ENCODE measurements around the gene ZNF710. TPM values are rescaled to one million over a fixed set of nuclear protein-coding genes. Genes with fewer than 3 reads are reported as not detected.

ZNF710 gene
- total and polyA plus RNA-seq, 9 of the 15 experiments (the other 6 are each of a cell fraction or from before 2014, with no cell fraction given): 0.56 to 14.2 (median 5.2) TPM

GRCh38 chr15:89998923-89999675 is 2.0 kb upstream of the ZNF710 start:
- DNase-seq (ENCODE audit: extremely low read depth in 1 of 4, low spot score in 3 of 4) (no peak), ATAC-seq (no peak), FAIRE-seq (no peak)
- in situ Hi-C loops (cut with MboI) (no loop called here), intact Hi-C loops (cut with micrococcal nuclease) (no loop called here)
- H3K27ac ChIP-seq (ENCODE audit: extremely low read depth, low read depth, low read length): no peak overlapping the region
- no peaks in the 10 kb centered on the region for H3K9me3 ChIP-seq (replicated peaks; ENCODE audit: control insufficient read depth, insufficient read depth, low read depth, low read length)
- H3K4me1 ChIP-seq (replicated peaks in 1 of 2; ENCODE audit: control insufficient read depth in 2 of 2, insufficient read depth in 2 of 2, low read length in 2 of 2): peaks cover 4 to 34% of the 10 kb centered on the region in 2 experiments; a peak in 3 of 5 replicates
- H3K9me1 ChIP-seq (ENCODE audit: control insufficient read depth, insufficient read depth, low read length): no peaks in the 10 kb centered on the region
- H3K9ac ChIP-seq (ENCODE audit: insufficient read depth in 1 of 2, low read depth in 2 of 2, low read length in 2 of 2): peak overlapping the region in 1 of 2 experiments; percentile 59; a peak in 1 of 4 replicates
- no peak overlapping the region for H3K4me3 ChIP-seq
- POLR2A ChIA-PET: interaction anchor here (0.5 to 1.2 kb wide), 6 partner anchors 13 to 254 kb away, joined by 3 read pairs; no protein-coding TSS in a partner anchor
- H3K27me3 ChIP-seq (ENCODE audit: control insufficient read depth in 2 of 2, insufficient read depth in 2 of 2, low read length in 2 of 2): no peaks in the 10 kb centered on the region
- BruUV-seq (replicated peaks): no TSS peak
- CTCF ChIA-PET (ENCODE audit: low intra/inter-chr PET ratio): no interaction called here
- H3K36me3 ChIP-seq (ENCODE audit: control insufficient read depth, insufficient read depth, low read length): no peaks in the 10 kb centered on the region
- H3K4me2 ChIP-seq (ENCODE audit: insufficient read depth, low read length): no peak overlapping the region
- TF ChIP-seq ZFP36 (IDR thresholded peaks at IDR 0.05; ENCODE audit: low read depth, low read length, partially characterized antibody) (peak; percentile 64), FOSL1 (tag; conservative IDR thresholded peaks at IDR 0.05) (no peak), VEZF1 (CRISPR knock-in tag; IDR thresholded peaks at IDR 0.05) (no peak), ZNF384 (IDR thresholded peaks at IDR 0.05; ENCODE audit: low read depth, low read length) (no peak), EGR1 (conservative IDR thresholded peaks at IDR 0.05) (no peak)
- H3K79me2 ChIP-seq (ENCODE audit: control insufficient read depth, insufficient read depth, low read length): peaks cover 10% of the 10 kb centered on the region; the same call in 2 of the 3 replicates
- WGBS (ENCODE audit: insufficient coverage, low coverage, missing lambda C conversion rate): 49% methylated on average over 12 of the region's 12 CpGs
- H4K20me1 ChIP-seq (replicated peaks; ENCODE audit: control insufficient read depth, insufficient read depth, low read length): no peaks in the 10 kb centered on the region
- no peak overlapping the region for H2AFZ ChIP-seq (ENCODE audit: low read depth, low read length)

Measured in K562 (cell line).